Measurements from ENCODE around the gene EPB41L4B.

The EPB41L4B gene

DNA sequence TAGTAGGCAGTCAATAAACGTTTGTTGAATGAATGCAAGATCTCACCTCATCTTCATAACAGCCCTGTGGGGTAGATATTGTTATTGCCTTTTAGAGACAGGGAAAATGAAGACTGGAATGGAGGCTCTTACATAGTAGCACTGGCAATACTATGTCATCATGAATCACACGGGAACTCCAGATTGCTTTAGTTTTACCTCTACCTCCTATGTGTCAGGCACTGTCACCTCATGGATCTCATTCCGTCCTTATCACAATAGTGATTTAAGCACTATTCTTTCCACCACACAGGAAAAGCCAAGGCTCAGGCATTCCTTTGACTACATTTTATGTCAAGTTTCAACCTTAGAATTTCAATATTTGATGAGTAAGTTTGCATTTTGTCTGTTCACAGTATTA lies 2.9 kb upstream of the EPB41L4B start:
- no peak for TF ChIP-seq CTCF (IDR thresholded peaks at IDR 0.05; ENCODE audit: low read depth, low read length)
- no peak overlapping the region for H3K4me3 ChIP-seq (replicated peaks in 1 of 2; ENCODE audit: low read depth in 2 of 2, low read length in 2 of 2)
- no peak for DNase-seq (ENCODE audit: low read depth in 2 of 2)

DNA sequence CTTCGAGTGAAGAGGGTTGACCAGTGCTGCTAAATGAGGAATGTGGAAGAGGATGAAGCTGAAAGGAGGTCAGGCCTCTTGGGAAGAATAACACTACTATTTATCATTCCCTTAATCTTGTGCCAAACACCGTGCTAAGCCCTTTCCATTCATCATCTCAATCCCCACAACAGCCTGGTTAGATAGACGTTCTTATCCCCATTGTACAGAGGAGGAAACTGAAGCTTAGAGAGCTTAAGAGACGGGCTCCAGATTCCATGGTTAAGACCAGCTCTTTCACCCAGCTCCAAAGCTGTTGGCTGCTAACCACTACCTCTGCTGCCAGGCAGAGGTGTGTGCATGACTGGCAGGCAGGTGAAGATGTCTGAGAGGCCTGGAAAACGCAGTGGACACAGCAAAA lies 868 bp upstream of the EPB41L4B start:
- no peak for DNase-seq (ENCODE audit: low read depth in 2 of 2)
- TF ChIP-seq CTCF (IDR thresholded peaks at IDR 0.05; ENCODE audit: low read depth, low read length) = no peak
- H3K4me3 ChIP-seq (replicated peaks in 1 of 2; ENCODE audit: low read depth in 2 of 2, low read length in 2 of 2) = no peak overlapping the region

- DNase-seq (ENCODE audit: low read depth in 2 of 2) = no peak
- peak overlapping the region in 1 of 2 donors; percentile 55 for H3K4me3 ChIP-seq (replicated peaks in 1 of 2; ENCODE audit: low read depth in 2 of 2, low read length in 2 of 2)
- no peak for TF ChIP-seq CTCF (IDR thresholded peaks at IDR 0.05; ENCODE audit: low read depth, low read length)
Measured at GRCh38 chr9:109320331-109320741, 523 bp downstream of the EPB41L4B start.

DNA sequence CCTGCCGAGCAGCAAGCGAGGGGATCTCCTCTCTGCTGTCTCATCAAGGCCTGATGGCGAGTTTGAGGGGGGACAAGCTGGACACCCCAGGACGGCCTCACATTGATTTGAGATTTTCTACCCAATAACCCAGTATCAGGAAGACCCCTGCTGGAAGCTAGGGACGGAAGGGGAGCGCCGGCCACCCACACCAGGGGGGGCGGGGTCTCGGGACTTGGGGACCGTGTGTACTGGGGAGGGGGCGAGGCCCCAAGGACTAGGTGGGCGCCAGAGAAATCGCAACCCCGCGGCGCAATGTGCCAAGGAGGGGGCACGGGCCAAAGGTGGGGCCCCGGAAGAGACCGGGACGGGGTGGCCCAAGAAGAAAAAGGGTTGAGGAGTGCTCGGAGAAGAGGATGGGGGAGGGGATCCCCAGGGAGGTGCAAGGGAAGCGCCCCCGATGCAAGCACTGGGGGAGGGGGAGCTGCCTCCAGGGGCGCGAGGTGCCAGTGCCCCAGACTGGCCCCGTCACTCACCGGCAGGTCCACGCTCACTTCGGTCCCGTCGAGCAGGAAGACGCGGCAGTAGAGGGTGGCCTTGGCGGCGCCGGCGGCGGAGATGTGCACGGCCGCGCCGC lies 1.1 kb downstream of the EPB41L4B start:
- TF ChIP-seq CTCF (IDR thresholded peaks at IDR 0.05; ENCODE audit: low read depth, low read length) = no peak
- H3K4me3 ChIP-seq (replicated peaks in 1 of 2; ENCODE audit: low read depth in 2 of 2, low read length in 2 of 2) = peak overlapping the region; percentile 39 to 55
- DNase-seq (ENCODE audit: low read depth in 2 of 2) = no peak

DNA sequence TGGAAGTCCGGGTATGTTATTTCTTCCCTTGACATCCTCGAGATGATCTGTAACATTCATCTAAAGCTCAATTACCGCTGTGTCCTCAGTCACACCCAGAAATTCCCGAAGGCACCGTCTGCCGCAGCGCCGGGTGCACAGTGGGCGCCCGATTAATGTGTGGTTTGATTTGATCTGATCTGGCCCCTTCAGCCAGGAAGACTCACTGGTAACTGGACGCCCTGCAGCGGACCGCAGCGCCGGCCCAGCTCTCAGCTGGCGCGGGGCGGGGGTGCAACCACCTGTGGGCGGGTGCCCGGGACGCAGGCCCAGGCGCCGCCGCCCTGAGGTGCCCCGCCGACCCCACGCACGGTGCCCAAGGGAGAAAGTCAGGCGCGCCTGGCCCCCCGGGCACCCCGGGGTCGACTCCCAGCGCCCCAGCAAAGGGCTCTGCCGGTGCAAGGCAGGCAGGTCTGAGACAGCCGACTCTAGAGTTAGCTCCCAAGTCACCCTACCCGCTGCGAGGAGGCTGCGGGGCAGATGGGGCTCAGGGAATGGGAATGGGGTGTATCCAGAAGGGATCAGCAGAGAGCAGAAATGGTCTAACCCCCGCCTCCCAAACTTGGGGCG lies 1.7 kb downstream of the EPB41L4B start:
- H3K4me3 ChIP-seq (replicated peaks in 1 of 2; ENCODE audit: low read depth in 2 of 2, low read length in 2 of 2) = peak overlapping the region in 1 of 2 donors; percentile 55

GRCh38 chr9:109317979-109318741 lies 2.7 kb downstream of the EPB41L4B start:
- no peak for DNase-seq (ENCODE audit: low read depth in 2 of 2)
- TF ChIP-seq CTCF (IDR thresholded peaks at IDR 0.05; ENCODE audit: low read depth, low read length) = no peak
- H3K4me3 ChIP-seq (replicated peaks in 1 of 2; ENCODE audit: low read depth in 2 of 2, low read length in 2 of 2) = no peak overlapping the region

More for the DNA sequence above, 1.7 kb downstream of the EPB41L4B start:
- no peak for DNase-seq (ENCODE audit: low read depth in 2 of 2)
- TF ChIP-seq CTCF (IDR thresholded peaks at IDR 0.05; ENCODE audit: low read depth, low read length) = no peak

All from cardiac fibroblast (primary cell).